Measurements from ENCODE around the gene SENP8.
"Not testable (repeated sequence)": the region's sequence is repeated elsewhere in the genome, so short reads cannot be mapped to it uniquely, and the experiment has no call there.

Gene SENP8

DNA sequence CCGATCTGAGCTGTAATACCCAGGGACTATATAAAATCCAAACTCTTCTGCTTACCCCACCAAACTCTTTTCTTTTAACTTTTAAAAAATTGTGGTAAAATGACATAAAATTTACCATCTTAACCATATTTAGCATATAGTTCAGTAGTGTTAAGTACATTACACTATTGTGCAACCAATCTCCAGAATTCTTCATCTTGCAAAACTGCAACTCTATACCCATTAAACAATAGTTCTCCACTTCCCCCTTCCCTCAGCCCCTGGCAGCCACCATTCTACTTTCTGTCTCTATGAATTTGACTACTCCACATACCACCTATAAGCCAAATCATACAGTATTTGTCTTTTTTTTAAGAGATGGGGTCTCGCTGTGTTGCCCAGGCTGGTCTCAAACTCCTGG, 38.7 kb downstream of the SENP8 start:
- DNase-seq: no peak

DNA sequence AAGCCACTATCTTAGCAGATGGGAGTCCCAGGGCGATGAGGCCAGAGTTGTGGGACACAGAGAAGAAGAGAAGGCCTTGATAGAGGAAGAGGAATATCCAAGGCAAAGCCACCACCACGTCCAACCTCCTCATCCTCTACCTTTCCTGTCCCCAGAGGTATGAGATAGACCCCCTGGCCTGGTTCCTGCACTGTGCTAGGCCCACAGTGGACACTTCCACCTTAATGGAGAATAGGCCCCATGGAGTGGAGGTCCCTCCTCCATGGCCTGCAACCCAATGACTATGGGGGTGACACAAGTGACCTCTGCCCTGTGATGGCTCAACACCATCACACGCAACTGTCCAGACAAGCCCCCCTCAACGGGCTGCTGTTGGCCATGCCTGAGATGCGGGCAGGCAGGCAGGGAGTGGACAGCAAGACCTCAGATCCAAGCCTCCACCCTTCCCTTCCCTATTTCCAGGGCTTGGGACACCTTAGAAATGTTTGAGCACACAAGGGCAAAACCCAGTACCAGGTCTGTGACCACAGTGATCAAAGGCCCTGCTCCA, 42.6 kb downstream of the SENP8 start:
- DNase-seq: no peak

GRCh38 chr15:72161361-72162132, 43.3 kb downstream of the SENP8 start:
- no peak for DNase-seq

DNA sequence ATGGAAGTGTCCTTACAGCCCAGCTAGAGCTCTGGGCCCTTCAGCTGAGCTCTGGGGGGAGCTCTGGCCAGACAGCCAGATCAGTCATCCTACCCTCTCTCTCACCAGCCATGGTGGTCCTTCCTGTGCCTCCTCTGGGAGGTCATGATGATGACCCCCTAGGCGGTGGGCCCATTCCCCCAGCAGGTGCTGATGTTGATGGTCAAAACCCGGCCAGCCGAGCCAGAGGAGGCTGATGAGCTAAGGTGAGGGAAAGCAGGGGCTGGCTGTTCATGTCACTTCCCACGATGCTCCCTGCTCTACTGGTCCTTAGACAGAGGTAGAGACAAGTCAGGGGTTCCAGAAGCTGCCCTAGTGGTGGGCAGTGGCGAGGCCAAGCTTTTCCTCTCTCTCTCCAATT, 44.4 kb downstream of the SENP8 start:
- DNase-seq: no peak

DNA sequence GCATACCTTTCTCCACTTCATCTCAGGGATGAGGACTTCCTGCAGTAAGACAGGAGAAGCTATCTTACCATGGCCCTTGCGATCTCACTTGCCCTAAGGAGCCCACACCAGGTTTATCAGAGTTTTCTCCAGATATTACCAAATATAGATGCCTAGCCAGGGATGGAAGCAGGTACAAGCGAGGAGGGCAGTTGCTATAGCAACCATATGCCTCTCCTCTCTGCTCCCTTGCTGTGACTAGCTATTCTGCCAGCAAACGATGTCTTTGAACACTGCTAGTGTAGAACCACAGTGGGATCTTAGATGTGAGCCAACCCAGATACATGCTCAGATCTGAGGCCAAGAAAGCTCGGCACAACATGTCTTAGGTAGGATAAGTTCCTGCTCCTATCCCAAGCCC, 45.5 kb downstream of the SENP8 start:
- DNase-seq: no peak

GRCh38 chr15:72166716-72167417, 48.7 kb downstream of the SENP8 start:
- no peak for DNase-seq

DNA sequence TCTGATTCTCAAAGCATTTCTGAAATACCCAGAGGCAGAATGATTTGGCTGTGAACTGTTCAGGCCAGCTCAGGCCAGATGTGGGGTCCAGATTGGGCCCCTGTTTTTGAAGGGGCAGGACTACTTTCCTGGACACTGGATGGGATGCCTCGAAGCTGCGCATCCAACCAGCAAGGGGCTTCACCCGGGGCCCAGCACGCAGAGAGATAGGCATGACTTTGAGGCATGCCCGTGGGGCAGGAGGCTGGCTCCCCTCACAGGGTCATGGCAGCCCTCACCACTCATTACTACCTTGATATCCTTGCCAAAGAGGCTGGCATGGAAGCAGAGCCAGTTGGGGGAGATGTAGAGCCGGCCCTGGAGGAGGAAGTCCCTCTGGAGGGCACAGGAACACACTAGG, 49.2 kb downstream of the SENP8 start:
- no peak for DNase-seq

DNA sequence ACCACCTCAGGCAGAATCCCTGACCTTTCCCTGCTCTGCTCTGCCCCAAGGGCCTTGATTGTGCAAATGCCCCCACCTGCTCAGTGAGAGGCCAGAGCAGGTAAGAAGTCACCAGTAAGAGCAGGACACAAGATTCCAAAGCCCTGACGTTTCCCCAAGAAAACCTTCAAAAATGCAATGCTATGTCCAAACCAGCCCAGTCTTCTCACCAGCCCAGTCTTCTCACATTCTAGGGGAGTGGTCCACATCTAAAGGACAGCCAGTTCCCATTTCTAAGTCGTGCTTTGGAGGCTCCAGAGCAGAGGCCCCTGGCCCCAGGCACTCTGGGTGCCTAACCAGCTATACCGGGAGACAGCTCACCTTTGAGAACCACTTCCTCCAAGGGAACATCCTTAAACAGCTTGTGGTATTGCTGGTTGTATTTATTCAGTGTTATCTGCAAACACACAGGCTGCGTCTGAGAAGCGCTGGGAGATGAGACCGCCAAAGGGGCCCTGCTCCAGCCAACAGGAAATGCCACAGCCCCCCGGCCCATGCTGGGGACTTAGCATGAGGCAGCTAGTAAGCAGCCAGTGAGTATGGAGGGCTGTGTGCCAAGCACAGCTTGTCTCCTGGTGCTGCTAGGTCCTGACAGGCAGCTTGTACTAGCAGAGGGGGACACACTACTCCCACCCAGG, 50.1 kb downstream of the SENP8 start:
- no peak for DNase-seq

DNA sequence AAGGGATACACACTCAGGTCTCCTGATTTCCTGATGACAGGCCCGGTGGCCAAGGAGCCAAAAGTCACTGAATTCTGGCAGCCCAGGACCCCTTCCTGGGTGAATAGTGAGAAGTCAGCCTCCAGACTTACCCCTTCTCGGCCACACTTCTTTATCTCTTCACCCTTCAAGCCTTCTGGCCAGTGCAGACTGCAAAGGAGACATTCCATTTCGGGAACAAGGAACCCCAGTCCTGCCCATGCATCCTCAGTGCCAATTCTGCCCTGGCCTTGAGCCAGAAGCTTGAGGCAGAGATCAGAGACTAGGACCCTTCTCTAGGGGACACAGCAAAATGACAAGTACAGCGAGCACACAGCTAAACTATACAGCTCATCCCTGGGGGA, 50.6 kb downstream of the SENP8 start:
- DNase-seq: no peak

GRCh38 chr15:72169236-72169920, 51.2 kb downstream of the SENP8 start:
- no peak for DNase-seq

GRCh38 chr15:72169921-72170611, 51.9 kb downstream of the SENP8 start:
- no peak for DNase-seq

GRCh38 chr15:72170691-72171090, 52.5 kb downstream of the SENP8 start:
- no peak for DNase-seq

DNA sequence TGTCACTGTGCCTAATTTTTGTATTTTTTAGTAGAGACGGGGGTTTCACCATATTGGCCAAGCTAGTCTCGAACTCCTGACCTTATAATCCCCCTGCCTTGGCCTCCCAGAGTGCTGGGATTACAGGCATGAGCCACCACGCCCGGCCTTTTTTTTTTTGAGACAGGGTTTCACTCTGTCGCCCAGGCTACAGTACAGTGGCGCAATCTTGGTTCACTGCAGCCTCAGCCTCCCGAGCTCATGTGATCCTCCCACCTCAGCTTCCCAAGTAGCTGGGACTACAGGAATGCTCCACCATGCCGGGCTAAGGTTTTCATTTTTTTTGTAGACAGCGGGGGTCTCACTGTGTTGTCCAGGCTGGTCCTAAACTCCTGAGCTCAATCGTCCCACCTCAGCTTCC, 53.8 kb downstream of the SENP8 start:
- DNase-seq: not testable (repeated sequence)

DNA sequence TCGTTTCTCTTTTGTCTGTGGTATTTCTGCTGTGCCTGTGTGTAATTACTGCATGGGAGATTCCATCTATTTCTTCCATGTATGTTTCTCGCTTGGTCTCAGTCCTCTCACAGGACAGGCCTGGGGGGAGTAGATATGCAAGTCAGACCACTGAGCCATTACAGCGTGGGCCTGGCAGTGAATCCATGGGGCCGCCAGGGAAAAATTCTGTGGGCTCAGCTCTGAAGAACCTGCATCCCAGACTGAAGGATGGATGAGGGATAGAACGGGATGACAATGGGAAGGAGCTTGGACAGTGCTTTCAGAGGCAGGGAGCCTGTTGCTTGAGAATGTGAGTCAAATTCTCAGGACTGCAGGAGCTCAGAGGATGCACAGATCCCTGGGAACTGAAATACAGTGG, 54.6 kb downstream of the SENP8 start:
- DNase-seq: no peak

GRCh38 chr15:72173401-72173800, 55.2 kb downstream of the SENP8 start:
- DNase-seq: no peak

DNA sequence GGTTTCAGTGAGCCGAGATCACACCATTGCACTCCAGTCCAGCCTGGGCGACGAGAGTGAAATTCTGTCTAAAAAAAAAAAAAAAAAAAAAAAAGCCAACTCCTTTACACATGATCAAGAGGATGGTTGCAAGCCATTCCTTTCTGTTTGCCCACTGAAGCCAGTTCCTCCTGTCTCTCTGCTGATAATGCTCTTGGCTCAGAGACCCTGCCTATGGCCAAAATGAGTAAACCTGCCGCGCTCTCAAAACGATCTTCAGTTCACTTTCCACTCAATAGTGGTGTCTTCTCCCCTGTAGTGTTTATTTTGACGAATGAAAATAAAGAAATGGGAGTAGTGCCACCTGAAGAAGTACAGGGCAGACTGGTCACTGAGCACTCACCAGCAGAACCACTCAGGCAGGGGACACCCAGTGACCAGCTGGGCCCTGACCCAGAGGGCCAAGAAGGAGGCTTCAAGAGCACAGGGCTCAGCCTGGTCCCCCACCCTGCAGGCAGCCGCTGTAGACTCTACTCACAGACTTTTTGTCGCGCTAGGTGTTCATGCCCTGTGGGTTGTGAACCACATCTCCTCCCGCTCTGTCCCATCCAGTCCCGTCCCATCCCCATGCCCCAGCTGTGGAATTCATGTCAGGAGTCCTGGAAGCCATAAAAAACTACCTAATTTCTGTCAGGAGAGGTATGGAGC, 55.8 kb downstream of the SENP8 start:
- DNase-seq: no peak

GRCh38 chr15:72174551-72175165, 56.5 kb downstream of the SENP8 start:
- DNase-seq: no peak

DNA sequence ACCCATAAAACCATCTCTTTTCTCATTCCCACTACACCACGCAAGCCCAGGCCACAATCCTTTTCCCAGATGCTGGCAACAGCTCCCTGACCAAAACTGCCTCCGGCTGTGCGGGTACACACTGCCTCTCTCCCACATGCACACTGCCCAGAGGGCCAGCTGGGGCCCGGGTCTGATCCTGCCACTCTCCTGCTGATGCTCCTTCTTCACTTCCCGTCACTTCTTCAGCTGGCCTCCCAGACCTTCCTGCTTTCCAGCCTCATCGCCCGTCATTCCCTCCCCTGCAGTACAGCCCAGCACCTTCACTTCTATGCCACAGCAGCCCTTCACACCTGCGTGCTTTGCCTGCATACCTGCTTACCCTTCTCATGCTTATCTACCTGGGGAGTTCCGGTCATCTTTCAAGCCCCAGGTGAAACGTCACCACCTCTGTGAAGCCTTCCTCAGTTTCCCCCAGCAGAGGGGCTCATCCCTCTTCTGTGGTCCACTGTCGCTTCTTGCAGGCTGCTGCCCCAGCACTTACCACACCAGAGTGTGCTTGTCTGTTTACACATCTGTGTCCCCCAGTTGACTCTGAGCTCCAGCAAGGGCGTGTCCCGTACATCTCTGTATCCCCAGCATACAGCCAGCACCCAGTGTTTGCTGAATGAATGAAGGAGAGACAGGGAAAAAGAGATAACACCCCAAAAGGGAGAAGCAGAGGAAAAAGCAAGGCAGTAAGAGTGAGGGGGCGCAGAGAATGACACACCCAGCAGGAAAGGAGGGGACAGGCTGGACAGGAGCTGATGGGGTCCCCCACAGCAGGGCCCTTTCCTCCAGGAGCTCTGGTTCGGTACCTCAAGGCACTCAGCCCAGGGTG, 57.2 kb downstream of the SENP8 start:
- no peak for DNase-seq

DNA sequence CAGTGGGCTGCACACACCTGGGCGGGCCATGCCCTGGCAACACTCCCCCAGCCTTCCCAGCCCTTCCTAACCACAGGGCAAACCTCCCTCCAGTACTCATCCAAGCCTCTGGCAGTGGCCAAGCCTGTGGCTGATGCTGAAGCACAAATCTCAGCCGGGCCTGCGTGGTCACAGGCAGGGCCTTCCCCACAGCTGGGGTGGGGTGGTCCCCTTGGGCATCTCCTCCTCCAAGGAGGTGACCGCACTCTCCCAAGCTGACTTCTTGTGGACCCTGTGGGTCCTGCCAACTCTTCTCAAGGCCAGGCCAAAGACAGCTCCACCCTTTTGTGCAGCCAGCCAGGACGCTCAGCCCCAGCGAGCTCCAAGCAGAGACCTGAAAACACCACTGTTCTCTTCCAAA, 58.0 kb downstream of the SENP8 start:
- no peak for DNase-seq

DNA sequence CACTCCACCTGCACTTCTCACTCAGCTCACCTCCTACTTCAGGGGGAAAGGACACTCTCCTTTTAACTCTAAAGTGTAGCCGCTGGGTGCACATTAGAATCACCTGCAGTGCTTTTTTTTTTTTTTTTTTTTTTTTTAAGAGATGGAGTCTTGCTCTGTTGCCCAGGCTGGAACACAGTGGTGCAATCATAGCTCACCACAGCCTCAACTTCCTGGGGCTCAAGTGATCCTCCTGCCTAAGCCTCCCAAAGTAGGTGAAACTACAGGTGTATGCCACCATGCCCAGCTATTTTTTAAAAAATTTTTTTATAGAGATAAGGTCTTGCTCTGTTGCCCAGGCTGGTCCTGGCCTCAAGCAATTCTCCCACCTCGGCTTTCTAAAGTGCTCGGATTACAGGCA, 58.5 kb downstream of the SENP8 start:
- DNase-seq: no peak

All from NCI-H1436 (cell line).